Cerebellar nuclear complex (tissue), 1 donor: Measurements from ENCODE around the gene ADAP1.
"Not testable (repeated sequence)": the region's sequence is repeated elsewhere in the genome, so short reads cannot be mapped to it uniquely, and the experiment has no call there.

Experiments used
- DNase-seq, 2 experiments: peaks; one replicate each; lab custom pipeline; 2025; lab: John Stamatoyannopoulos, UW

Gene ADAP1

GRCh38 chr7:908591-909357 is 45.7 kb downstream of the ADAP1 start:
- not testable (repeated sequence) for DNase-seq

- DNase-seq: no peak
These were observed 46.3 kb downstream of the ADAP1 start for GRCh38 chr7:908159-908581.

- DNase-seq: no peak
These were observed 47.1 kb downstream of the ADAP1 start for GRCh38 chr7:907158-907980.

GRCh38 chr7:906776-907157 is 47.7 kb downstream of the ADAP1 start:
- DNase-seq: no peak

- DNase-seq: no peak
These were observed 49.6 kb downstream of the ADAP1 start for GRCh38 chr7:904847-905246.

- no peak for DNase-seq
These were observed 50.3 kb downstream of the ADAP1 start for GRCh38 chr7:903921-904755.

- no peak for DNase-seq
These were observed 51.5 kb downstream of the ADAP1 start for GRCh38 chr7:902996-903395.

- DNase-seq: no peak
These were observed 52.9 kb downstream of the ADAP1 start for GRCh38 chr7:901388-902154.

GRCh38 chr7:901041-901387 is 53.5 kb downstream of the ADAP1 start:
- DNase-seq: no peak

- no peak for DNase-seq
These were observed 54.0 kb downstream of the ADAP1 start for GRCh38 chr7:900331-901040.

- DNase-seq: no peak
These were observed 54.7 kb downstream of the ADAP1 start for GRCh38 chr7:899806-900205.

GRCh38 chr7:898855-899681 is 55.4 kb downstream of the ADAP1 start:
- no peak for DNase-seq

GRCh38 chr7:898460-898854 is 56.0 kb downstream of the ADAP1 start:
- DNase-seq: no peak

GRCh38 chr7:897771-898376 is 56.6 kb downstream of the ADAP1 start:
- DNase-seq: no peak

- no peak for DNase-seq
These were observed 57.4 kb downstream of the ADAP1 start for GRCh38 chr7:897086-897485.

- no peak for DNase-seq
These were observed 58.0 kb downstream of the ADAP1 start for GRCh38 chr7:896346-897075.

- DNase-seq: no peak
These were observed 58.9 kb downstream of the ADAP1 start for GRCh38 chr7:895451-896052.

- DNase-seq: no peak
These were observed 59.5 kb downstream of the ADAP1 start for GRCh38 chr7:894927-895450.
